Lower lobe of right lung (tissue), 2 donors: ENCODE measurements around the gene RHBDF1. TPM values are rescaled to one million over a fixed set of nuclear protein-coding genes. Genes with fewer than 3 reads are reported as not detected.

ENCODE experiments used
- ATAC-seq, 2 donors: fragments of 200-7000 bp; cut with Tn5 transposase; one replicate each; pipeline ENCODE4 v1.9.1; 2020 to 2022; ENCODE audit warnings: mild to moderate bottlenecking in 2 of 2, moderate library complexity in 2 of 2
- DNase-seq: peaks from one replicate; pipeline ENCODE4 v3.0.0-alpha.2; 2020
- H3K27ac ChIP-seq: fragments of 200-600 bp; one replicate; pipeline ENCODE4 v1.8.0; 2022
- H3K27me3 ChIP-seq: fragments of 200-600 bp; one replicate; pipeline ENCODE4 v1.8.0; 2022; ENCODE audit warnings: low read depth
- H3K36me3 ChIP-seq: fragments of 200-600 bp; one replicate; pipeline ENCODE4 v1.8.0; 2022; ENCODE audit warnings: mild to moderate bottlenecking
- H3K4me1 ChIP-seq: fragments of 200-600 bp; one replicate; pipeline ENCODE4 v1.8.0; 2022
- H3K4me3 ChIP-seq: fragments of 200-600 bp; one replicate; pipeline ENCODE4 v1.8.0; 2022; ENCODE audit warnings: mild to moderate bottlenecking
- H3K9me3 ChIP-seq: fragments of 200-600 bp; one replicate; pipeline ENCODE4 v1.8.0; 2022
- CTCF ChIP-seq: fragments of 200-600 bp; IDR thresholded peaks from one replicate; pipeline ENCODE4 v1.8.0; 2022; ENCODE audit warnings: antibody characterized with exemption, mild to moderate bottlenecking
- intact Hi-C: fragments of 100-400 bp; cut with DNase I; formaldehyde crosslinking; loops from one replicate; pipeline ENCODE4 v1.11.0; 2022
- total RNA-seq: library from RNA; stranded (reverse); fragmentation: NEBNext Ultra II Directional; extraction: Animal tissue kit (Norgen Biotek cat#: 25700); gene quantifications from one replicate; pipeline ENCODE4 v1.2.1, GENCODE V29; 2021
- donor health status: DM: no; HTN: yes; CAD: no; lungs with severe emphysema.

Gene RHBDF1
- total RNA-seq, 1 donor from 2014 or later, result 35.9 TPM

GRCh38 chr16:71540-72401 is 660 bp downstream of the RHBDF1 start:
- Histone ChIP-seq H3K9me3 (no peaks in the 10 kb centered on the region), H3K27ac (peak overlapping the region; percentile 86), H3K36me3 (no peaks in the 10 kb centered on the region), H3K27me3 (peaks cover 10% of the 10 kb centered on the region), H3K4me1 (peaks cover 80% of the 10 kb centered on the region), H3K4me3 (peak overlapping the region; percentile 67)
- DNase-seq (peak; percentile 77), ATAC-seq (peak; percentile 59 to 65)
- intact Hi-C loops, result no loop called here
- no peak for TF ChIP-seq CTCF

- Histone ChIP-seq H3K4me3 (peak overlapping the region; percentile 67), H3K4me1 (peaks cover 79% of the 10 kb centered on the region), H3K36me3 (no peaks in the 10 kb centered on the region), H3K9me3 (no peaks in the 10 kb centered on the region), H3K27ac (peak overlapping the region; percentile 86), H3K27me3 (peaks cover 10% of the 10 kb centered on the region)
- TF ChIP-seq CTCF, result no peak
- intact Hi-C loops, result no loop called here
- no peak for ATAC-seq
- no peak for DNase-seq
These were observed 1.3 kb downstream of the RHBDF1 start for GRCh38 chr16:71210-71539.

- peaks cover 71% of the 10 kb centered on the region for H3K4me1 ChIP-seq
- peaks cover 10% of the 10 kb centered on the region for H3K27me3 ChIP-seq
- TF ChIP-seq CTCF, result no peak
- H3K27ac ChIP-seq, result no peak overlapping the region
- no peak overlapping the region for H3K4me3 ChIP-seq
- intact Hi-C loops, result no loop called here
- no peak for DNase-seq
- no peak for ATAC-seq
- no peaks in the 10 kb centered on the region for H3K9me3 ChIP-seq
- peaks cover 9% of the 10 kb centered on the region for H3K36me3 ChIP-seq
These were observed 3.2 kb downstream of the RHBDF1 start for GRCh38 chr16:69181-69580.

GRCh38 chr16:67884-68789 is 4.3 kb downstream of the RHBDF1 start:
- DNase-seq (peak; percentile 43), ATAC-seq (no peak)
- H3K4me3 ChIP-seq, result no peak overlapping the region
- TF ChIP-seq CTCF, result no peak
- H3K4me1 ChIP-seq, result peaks cover 61% of the 10 kb centered on the region
- no peaks in the 10 kb centered on the region for H3K9me3 ChIP-seq
- no peak overlapping the region for H3K27ac ChIP-seq
- H3K36me3 ChIP-seq, result peaks cover 19% of the 10 kb centered on the region
- H3K27me3 ChIP-seq, result peaks cover 10% of the 10 kb centered on the region
- intact Hi-C loops, result no loop called here

GRCh38 chr16:67183-67791 is 5.1 kb downstream of the RHBDF1 start:
- DNase-seq (peak; percentile 44), ATAC-seq (no peak)
- peaks cover 55% of the 10 kb centered on the region for H3K4me1 ChIP-seq
- H3K27ac ChIP-seq, result no peak overlapping the region
- no peaks in the 10 kb centered on the region for H3K9me3 ChIP-seq
- no peak overlapping the region for H3K4me3 ChIP-seq
- intact Hi-C loops, result no loop called here
- TF ChIP-seq CTCF, result no peak
- H3K36me3 ChIP-seq, result peaks cover 28% of the 10 kb centered on the region
- peaks cover 10% of the 10 kb centered on the region for H3K27me3 ChIP-seq
